Astrocyte of the cerebellum (primary cell): Measurements from ENCODE around the gene MYPN.
A peak's percentile ranks its signal among the peaks of the same experiment; 100 is the strongest.

Experiments
- DNase-seq: peaks from one replicate; pipeline ENCODE4 v3.0.0-alpha.2; 2011; ENCODE audit warnings: low read depth
- H3K4me3 ChIP-seq: 2 replicates; pipeline ENCODE4 v1.5.1; 2011; ENCODE audit warnings: mild to moderate bottlenecking, low read depth, low read length, moderate library complexity
- CTCF ChIP-seq: IDR thresholded peaks from 2 replicates; pipeline ENCODE4 v1.5.1; 2012; ENCODE audit warnings: low read length, low read depth, moderate library complexity, mild to moderate bottlenecking; ENCODE audit errors: missing control alignments
- in situ Hi-C: cut with HindIII; loops from 2 replicates; pipeline ENCODE4 v1.10.0; 2017; ENCODE audit warnings: low sequenced_read_pairs

The MYPN gene

GRCh38 chr10:68145705-68146104 is 36.4 kb downstream of the MYPN start:
- in situ Hi-C loops, result no loop called here
- DNase-seq, result no peak
- no peak overlapping the region for H3K4me3 ChIP-seq
- no peak for TF ChIP-seq CTCF

- no peak for TF ChIP-seq CTCF
- no peak for DNase-seq
- in situ Hi-C loops, result no loop called here
- H3K4me3 ChIP-seq, result no peak overlapping the region
Observed at GRCh38 chr10:68146133-68146532, 36.8 kb downstream of the MYPN start.

GRCh38 chr10:68151453-68151852 is 42.2 kb downstream of the MYPN start:
- no peak for TF ChIP-seq CTCF
- in situ Hi-C loops, result no loop called here
- H3K4me3 ChIP-seq, result no peak overlapping the region
- no peak for DNase-seq

- in situ Hi-C loops, result no loop called here
- H3K4me3 ChIP-seq, result no peak overlapping the region
- no peak for TF ChIP-seq CTCF
- DNase-seq, result peak; percentile 74
Observed at GRCh38 chr10:68153473-68154210, 44.4 kb downstream of the MYPN start.

- no peak overlapping the region for H3K4me3 ChIP-seq
- TF ChIP-seq CTCF, result no peak
- DNase-seq, result no peak
- in situ Hi-C loops, result no loop called here
Observed at GRCh38 chr10:68154211-68154497, 44.9 kb downstream of the MYPN start.

- TF ChIP-seq CTCF, result no peak
- no peak for DNase-seq
- in situ Hi-C loops, result no loop called here
- no peak overlapping the region for H3K4me3 ChIP-seq
Observed at GRCh38 chr10:68155615-68156210, 46.4 kb downstream of the MYPN start.
